Ovary (tissue), 9 donors: ENCODE measurements around the gene RBKS. TPM values are rescaled to one million over a fixed set of nuclear protein-coding genes. Genes with fewer than 3 reads are reported as not detected.

ENCODE experiments used
- DNase-seq, 5 donors: peaks; one replicate each; pipeline ENCODE4 v3.0.0-alpha.2; 2019 to 2020
- H3K27ac ChIP-seq, 2 donors: fragments of 200-600 bp; one replicate each; pipeline versions ENCODE4 v1.5.1 to v1.8.0; 2019 to 2022
- H3K27me3 ChIP-seq: fragments of 200-600 bp; one replicate; pipeline ENCODE4 v1.8.0; 2022
- H3K36me3 ChIP-seq: fragments of 200-600 bp; sonication (generic); one replicate; pipeline ENCODE4 v1.5.1; 2019
- H3K4me1 ChIP-seq: one replicate; pipeline ENCODE4 v1.8.1; 2013; ENCODE audit warnings: mild to moderate bottlenecking, moderate library complexity; ENCODE audit not compliant: insufficient read depth
- H3K4me3 ChIP-seq: fragments of 200-600 bp; sonication (generic); one replicate; pipeline ENCODE4 v1.5.1; 2017
- H3K9me3 ChIP-seq, 2 donors: fragments of 200-600 bp in 1 of 2; sonication (generic) in 1 of 2; one replicate each; pipeline versions ENCODE4 v1.5.1 to v1.8.1; 2013 to 2019; ENCODE audit warnings: mild to moderate bottlenecking in 1 of 2, moderate library complexity in 1 of 2
- EP300 ChIP-seq: sonication (generic); formaldehyde crosslinking; IDR thresholded peaks from one replicate; pipeline ENCODE4 v1.6.1; 2017; ENCODE audit warnings: antibody characterized with exemption
- POLR2A ChIP-seq: fragments of 450-650 bp; IDR thresholded peaks from one replicate; pipeline ENCODE4 v1.6.1; 2017; ENCODE audit warnings: antibody characterized with exemption, mild to moderate bottlenecking, moderate library complexity
- WGBS, 3 donors: extraction: QIAGEN DNeasy Blood & Tissue Kit in 1 of 3; methylation state at CpG; one replicate each; pipeline versions ENCODE4 v1.1.5 to v1.1.7; 2013 to 2017; 5-methylcytosine and 5-hydroxymethylcytosine counted together
- intact Hi-C, 4 donors: fragments of 100-400 bp; cut with DNase I; formaldehyde crosslinking; loops; one replicate each; pipeline versions ENCODE4 v1.11.0 to v1.15.1; 2022 to 2023
- polyA plus RNA-seq, 2 donors: library from polyadenylated mRNA; stranded (reverse); fragments of 200-250 nt in 1 of 2; fragments of 350-450 nt in 1 of 2; fragmentation: Illumina TruSeq in 1 of 2; extraction: RNeasy Lipid Tissue Mini Kit (QIAGEN cat#74804) in 1 of 2; gene quantifications; one replicate each; pipeline ENCODE4 v1.2.3, GENCODE V29; 2013 to 2014
- total RNA-seq, 7 donors: library from RNA; depleted of rRNA in 2 of 7; stranded (reverse); fragments of >200 nt in 2 of 7; fragmentation: NEBNext Ultra II Directional in 3 of 7; extraction: Animal tissue kit (Norgen Biotek cat#: 25700) in 3 of 7; gene quantifications; one replicate each; pipeline versions ENCODE4 v1.1.0 to v1.2.4, GENCODE V29; 2016 to 2023
- TF ChIP-seq, protein P1 (sequence below), 3 donors: fragments of 450-650 bp in 2 of 3; fragments of 200-600 bp in 1 of 3; IDR thresholded peaks; one replicate each; pipeline versions ENCODE4 v1.5.1 to v1.8.0; 2016 to 2022; ENCODE audit warnings: antibody characterized with exemption in 3 of 3, mild to moderate bottlenecking in 1 of 3
- donor health status: DM: no; HTN: no; CAD: no; lungs with moderate emphysema.
- donor health status: DM: no; HTN: no; CAD: no.
- donor health status: Bipolar disorder and iron deficiency.
- donor health status: DM: yes; HTN: yes; CAD: no.
- donor health status: DM: no; HTN: no; CAD: no.
- donor health status: DM: yes; HTN: yes; CAD: no.

Gene RBKS
- total and polyA plus RNA-seq, 9 donors: 1.9 to 32.9 (median 4.0) TPM

DNA sequence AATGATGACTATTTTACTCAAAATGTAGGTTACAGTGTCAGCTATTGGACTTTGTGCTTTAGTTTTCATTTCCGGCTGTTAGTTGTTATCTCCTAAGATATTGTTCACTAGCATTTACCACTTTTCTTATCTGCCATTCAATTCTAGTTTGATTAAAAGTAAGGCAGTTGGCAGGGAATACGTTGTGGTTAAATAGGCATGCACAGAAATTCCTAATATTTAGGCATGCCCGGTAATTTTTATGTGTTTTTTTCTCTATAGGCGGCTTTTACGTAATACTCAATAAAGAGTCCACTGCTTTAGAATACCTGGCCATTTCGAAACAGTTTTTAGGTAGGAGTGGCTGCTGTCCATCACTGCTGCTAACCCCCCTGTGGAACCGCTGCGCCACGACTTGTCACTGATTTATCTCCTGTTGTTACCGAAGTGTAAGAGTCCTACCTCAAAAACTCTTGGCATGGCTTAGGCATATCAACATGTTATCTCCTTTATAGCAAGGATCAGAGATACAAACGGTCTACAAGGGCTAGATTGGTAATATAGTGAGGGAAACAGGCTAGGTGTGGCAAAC is 39.8 kb upstream of the RBKS start:
- Histone ChIP-seq H3K27ac (no peak overlapping the region), H3K36me3 (no peaks in the 10 kb centered on the region)
- TF ChIP-seq EP300 (no peak), POLR2A (no peak)
- TF ChIP-seq, protein P1, sequence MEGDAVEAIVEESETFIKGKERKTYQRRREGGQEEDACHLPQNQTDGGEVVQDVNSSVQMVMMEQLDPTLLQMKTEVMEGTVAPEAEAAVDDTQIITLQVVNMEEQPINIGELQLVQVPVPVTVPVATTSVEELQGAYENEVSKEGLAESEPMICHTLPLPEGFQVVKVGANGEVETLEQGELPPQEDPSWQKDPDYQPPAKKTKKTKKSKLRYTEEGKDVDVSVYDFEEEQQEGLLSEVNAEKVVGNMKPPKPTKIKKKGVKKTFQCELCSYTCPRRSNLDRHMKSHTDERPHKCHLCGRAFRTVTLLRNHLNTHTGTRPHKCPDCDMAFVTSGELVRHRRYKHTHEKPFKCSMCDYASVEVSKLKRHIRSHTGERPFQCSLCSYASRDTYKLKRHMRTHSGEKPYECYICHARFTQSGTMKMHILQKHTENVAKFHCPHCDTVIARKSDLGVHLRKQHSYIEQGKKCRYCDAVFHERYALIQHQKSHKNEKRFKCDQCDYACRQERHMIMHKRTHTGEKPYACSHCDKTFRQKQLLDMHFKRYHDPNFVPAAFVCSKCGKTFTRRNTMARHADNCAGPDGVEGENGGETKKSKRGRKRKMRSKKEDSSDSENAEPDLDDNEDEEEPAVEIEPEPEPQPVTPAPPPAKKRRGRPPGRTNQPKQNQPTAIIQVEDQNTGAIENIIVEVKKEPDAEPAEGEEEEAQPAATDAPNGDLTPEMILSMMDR (IDR thresholded peaks at IDR 0.05): no peak

GRCh38 chr2:27925766-27926472 is 35.7 kb upstream of the RBKS start:
- WGBS, 3 donors: 89 to 94% (median 89%) methylated on average over 4 of the region's 4 CpGs
- intact Hi-C loops: no loop called here
- no peaks in the 10 kb centered on the region for H3K36me3 ChIP-seq

More for the DNA sequence above, 39.8 kb upstream of the RBKS start:
- 50 to 60% (median 56%) methylated on average over 11 of the region's 11 CpGs for WGBS, 3 donors
- H3K4me3 ChIP-seq: no peak overlapping the region
- intact Hi-C loops: no loop called here
- no peaks in the 10 kb centered on the region for H3K9me3 ChIP-seq
- DNase-seq: no peak
- H3K4me1 ChIP-seq: no peaks in the 10 kb centered on the region
- H3K27me3 ChIP-seq: no peaks in the 10 kb centered on the region

DNA sequence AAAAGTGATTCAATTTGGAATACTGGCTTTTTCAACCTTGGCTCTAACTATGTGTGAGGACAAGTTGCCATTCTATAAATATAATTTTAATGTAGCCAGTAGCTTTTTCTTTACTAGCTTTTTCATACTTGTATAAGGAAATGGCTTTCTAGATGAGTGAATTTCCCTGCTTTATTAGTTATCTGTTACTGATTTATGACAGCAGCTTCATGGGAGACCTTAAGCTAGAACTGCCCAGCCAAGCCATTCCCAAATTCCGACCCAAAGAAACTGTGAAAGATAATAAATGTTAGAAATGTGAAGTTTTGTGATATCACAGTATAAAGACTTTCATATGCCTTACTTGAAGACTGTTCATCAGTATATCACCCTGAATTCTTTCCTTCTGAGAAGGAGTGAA is 32.7 kb upstream of the RBKS start:
- WGBS, 3 donors: 51 to 73% (median 55%) methylated on average over 1 of the region's 1 CpG
- TF ChIP-seq EP300 (no peak), POLR2A (no peak)
- TF ChIP-seq, protein P1 (IDR thresholded peaks at IDR 0.05): no peak
- H3K36me3 ChIP-seq: no peaks in the 10 kb centered on the region
- no peaks in the 10 kb centered on the region for H3K9me3 ChIP-seq
- H3K4me3 ChIP-seq: no peak overlapping the region
- no peaks in the 10 kb centered on the region for H3K27me3 ChIP-seq
- H3K27ac ChIP-seq: no peak overlapping the region
- DNase-seq: no peak
- no peaks in the 10 kb centered on the region for H3K4me1 ChIP-seq
- intact Hi-C loops: no loop called here

More at GRCh38 chr2:27925766-27926472, 35.7 kb upstream of the RBKS start:
- H3K9me3 ChIP-seq: no peaks in the 10 kb centered on the region
- no peak overlapping the region for H3K27ac ChIP-seq
- H3K4me3 ChIP-seq: no peak overlapping the region
- no peaks in the 10 kb centered on the region for H3K4me1 ChIP-seq
- H3K27me3 ChIP-seq: no peaks in the 10 kb centered on the region
- no peak for DNase-seq
- TF ChIP-seq, protein P1 (IDR thresholded peaks at IDR 0.05): no peak
- TF ChIP-seq EP300 (no peak), POLR2A (no peak)

DNA sequence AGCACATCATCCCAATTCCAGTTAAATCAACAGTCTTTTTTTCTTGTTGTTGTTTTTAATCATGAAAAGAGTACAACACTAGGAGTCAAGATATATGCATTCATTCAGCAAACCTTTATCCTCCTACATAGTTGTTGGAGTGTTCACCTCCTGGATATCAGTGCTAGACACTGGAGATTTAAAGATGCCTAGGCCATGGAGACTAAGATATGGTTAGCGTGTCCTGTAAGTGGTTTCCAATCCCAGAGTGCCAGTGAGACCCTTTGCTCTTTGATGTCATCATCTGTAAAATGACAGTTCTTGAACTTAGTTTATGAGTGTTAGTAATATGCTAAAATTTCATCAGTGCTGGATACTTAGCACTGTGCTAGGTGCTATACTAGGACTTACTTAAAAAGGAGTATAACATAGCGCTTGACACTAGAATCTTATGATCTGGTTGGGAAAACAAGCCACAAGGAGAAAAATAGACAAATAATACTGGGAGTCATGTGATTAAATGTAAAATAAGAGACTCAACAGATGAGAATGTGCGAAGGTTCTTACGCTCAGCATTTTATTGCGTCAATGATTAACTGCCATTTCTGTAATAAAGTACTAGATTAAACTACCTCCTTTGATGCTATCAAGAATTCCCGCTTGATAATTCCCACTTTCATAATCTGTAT is 31.8 kb upstream of the RBKS start:
- WGBS, 3 donors: 90 to 98% (median 93%) methylated on average over 6 of the region's 6 CpGs
- no peak for DNase-seq
- no peak overlapping the region for H3K27ac ChIP-seq

More for the DNA sequence above, 31.8 kb upstream of the RBKS start:
- no peaks in the 10 kb centered on the region for H3K9me3 ChIP-seq
- no peaks in the 10 kb centered on the region for H3K36me3 ChIP-seq
- no peaks in the 10 kb centered on the region for H3K4me1 ChIP-seq
- H3K4me3 ChIP-seq: no peak overlapping the region
- intact Hi-C loops: no loop called here
- TF ChIP-seq EP300 (no peak), POLR2A (no peak)
- TF ChIP-seq, protein P1 (IDR thresholded peaks at IDR 0.05): no peak
- no peaks in the 10 kb centered on the region for H3K27me3 ChIP-seq
